ENCODE results near the gene TLK1. TPM values are rescaled to one million over a fixed set of nuclear protein-coding genes. Genes with fewer than 3 reads are reported as not detected.

Gene TLK1
- total RNA-seq, 1 experiment from 2014 or later, result 101 TPM

DNA sequence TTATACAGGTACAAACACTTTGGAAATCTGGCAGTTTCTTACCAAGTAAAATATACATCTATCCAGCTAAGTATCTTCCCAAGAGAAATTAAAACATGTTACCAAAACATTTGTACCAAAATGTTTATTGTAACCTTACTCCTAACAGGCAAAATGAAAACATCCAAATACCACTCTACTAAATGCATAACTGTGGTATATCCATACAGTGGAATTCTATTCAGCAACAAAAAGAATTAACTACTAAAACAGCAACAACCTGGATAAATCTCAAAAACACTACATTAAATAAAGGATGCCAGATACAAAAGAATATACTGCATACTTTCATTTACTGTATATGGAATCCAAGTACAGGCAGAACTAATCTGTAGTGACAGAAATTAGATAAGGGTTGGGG is 51.1 kb downstream of the TLK1 start:
- intact Hi-C loops (cut with micrococcal nuclease; ENCODE audit: unreplicated experiment), result no loop called here
- Histone ChIP-seq H3K79me2 (ENCODE audit: low read depth) (peaks cover 95% of the 10 kb centered on the region), H3F3A (ENCODE audit: insufficient read depth, low read depth) (peaks cover 23% of the 10 kb centered on the region), H4K20me1 (ENCODE audit: insufficient read depth) (peaks cover 38% of the 10 kb centered on the region), H3K4me2 (no peak overlapping the region), H3K4me1 (replicated peaks; ENCODE audit: insufficient read depth) (no peaks in the 10 kb centered on the region), H3K4me3 (no peak overlapping the region), H3K9me3 (ENCODE audit: insufficient read depth, low read depth) (no peaks in the 10 kb centered on the region), H3K27me3 (ENCODE audit: insufficient read depth, low read depth) (no peaks in the 10 kb centered on the region), H3K9me2 (ENCODE audit: insufficient read depth) (no peaks in the 10 kb centered on the region), H3K27ac (no peak overlapping the region), H2AFZ (no peak overlapping the region), H3K36me3 (ENCODE audit: low read depth) (no peaks in the 10 kb centered on the region)
- BruUV-seq (replicated peaks), result no TSS peak
- CTCF ChIA-PET, result no interaction called here
- no peak for DNase-seq
- POLR2A ChIA-PET (ENCODE audit: unreplicated experiment), result interaction anchor here (0.6 kb wide), 1 partner anchor 985 kb away, joined by 3 read pairs; no protein-coding TSS in a partner anchor
- TF ChIP-seq, protein P1, sequence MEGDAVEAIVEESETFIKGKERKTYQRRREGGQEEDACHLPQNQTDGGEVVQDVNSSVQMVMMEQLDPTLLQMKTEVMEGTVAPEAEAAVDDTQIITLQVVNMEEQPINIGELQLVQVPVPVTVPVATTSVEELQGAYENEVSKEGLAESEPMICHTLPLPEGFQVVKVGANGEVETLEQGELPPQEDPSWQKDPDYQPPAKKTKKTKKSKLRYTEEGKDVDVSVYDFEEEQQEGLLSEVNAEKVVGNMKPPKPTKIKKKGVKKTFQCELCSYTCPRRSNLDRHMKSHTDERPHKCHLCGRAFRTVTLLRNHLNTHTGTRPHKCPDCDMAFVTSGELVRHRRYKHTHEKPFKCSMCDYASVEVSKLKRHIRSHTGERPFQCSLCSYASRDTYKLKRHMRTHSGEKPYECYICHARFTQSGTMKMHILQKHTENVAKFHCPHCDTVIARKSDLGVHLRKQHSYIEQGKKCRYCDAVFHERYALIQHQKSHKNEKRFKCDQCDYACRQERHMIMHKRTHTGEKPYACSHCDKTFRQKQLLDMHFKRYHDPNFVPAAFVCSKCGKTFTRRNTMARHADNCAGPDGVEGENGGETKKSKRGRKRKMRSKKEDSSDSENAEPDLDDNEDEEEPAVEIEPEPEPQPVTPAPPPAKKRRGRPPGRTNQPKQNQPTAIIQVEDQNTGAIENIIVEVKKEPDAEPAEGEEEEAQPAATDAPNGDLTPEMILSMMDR (conservative IDR thresholded peaks at IDR 0.05), result no peak
- TF ChIP-seq EZH2 (IDR thresholded peaks at IDR 0.05; ENCODE audit: low read depth), result no peak

DNA sequence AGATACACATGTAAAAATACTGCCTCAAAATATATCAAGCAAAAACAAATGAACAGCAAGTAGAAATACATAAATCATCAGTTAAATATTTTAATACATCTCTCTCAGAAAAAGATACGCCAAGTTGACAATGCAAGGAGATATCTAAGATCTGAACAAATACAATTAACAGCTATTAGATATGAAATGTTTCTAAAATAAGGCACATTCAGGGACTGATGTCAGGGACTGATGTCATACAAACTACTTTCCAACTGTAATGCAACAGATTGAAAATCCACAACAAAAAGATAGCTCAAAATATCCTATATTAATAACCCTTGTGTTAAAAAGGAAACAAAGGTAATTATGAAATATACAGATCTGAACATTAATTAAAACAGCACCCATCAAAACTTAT is 51.7 kb downstream of the TLK1 start:
- Histone ChIP-seq H4K20me1 (ENCODE audit: insufficient read depth) (peaks cover 38% of the 10 kb centered on the region), H3K79me2 (ENCODE audit: low read depth) (peaks cover 97% of the 10 kb centered on the region), H3K4me3 (no peak overlapping the region), H3K4me1 (replicated peaks; ENCODE audit: insufficient read depth) (no peaks in the 10 kb centered on the region), H3K4me2 (no peak overlapping the region), H3K9me3 (ENCODE audit: insufficient read depth, low read depth) (no peaks in the 10 kb centered on the region), H3K27ac (no peak overlapping the region), H2AFZ (no peak overlapping the region), H3F3A (ENCODE audit: insufficient read depth, low read depth) (peaks cover 23% of the 10 kb centered on the region), H3K36me3 (ENCODE audit: low read depth) (no peaks in the 10 kb centered on the region), H3K9me2 (ENCODE audit: insufficient read depth) (no peaks in the 10 kb centered on the region), H3K27me3 (ENCODE audit: insufficient read depth, low read depth) (no peaks in the 10 kb centered on the region)
- intact Hi-C loops (cut with micrococcal nuclease; ENCODE audit: unreplicated experiment), result no loop called here
- no peak for DNase-seq
- no TSS peak for BruUV-seq (replicated peaks)
- CTCF ChIA-PET, result no interaction called here
- POLR2A ChIA-PET (ENCODE audit: unreplicated experiment), result interaction anchor here (0.6 kb wide), 1 partner anchor 986 kb away, joined by 3 read pairs; no protein-coding TSS in a partner anchor
- TF ChIP-seq EZH2 (IDR thresholded peaks at IDR 0.05; ENCODE audit: low read depth), result no peak
- TF ChIP-seq, protein P1 (conservative IDR thresholded peaks at IDR 0.05), result no peak

DNA sequence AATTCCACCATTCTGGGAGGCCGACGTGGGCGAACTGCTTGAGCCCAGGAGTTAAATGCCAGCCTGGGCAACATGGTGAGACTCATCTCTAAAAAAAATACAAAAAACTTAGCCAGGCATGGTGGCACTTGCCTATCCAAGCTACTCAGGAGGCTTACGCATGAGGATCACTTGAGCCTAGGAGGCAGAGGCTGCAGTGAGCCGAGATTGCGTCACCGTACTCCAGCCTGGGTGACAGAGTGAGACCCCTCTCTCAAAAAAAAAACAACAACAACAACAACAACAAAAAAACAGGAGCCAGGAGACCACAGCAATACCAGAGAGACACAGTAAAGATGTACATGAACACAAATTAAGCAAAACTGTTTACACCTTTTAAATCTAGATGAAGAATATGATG is 52.9 kb downstream of the TLK1 start:
- H3K9me2 ChIP-seq (ENCODE audit: insufficient read depth), result no peaks in the 10 kb centered on the region
- H3K4me2 ChIP-seq, result no peak overlapping the region
- no peak for DNase-seq
- H3K4me1 ChIP-seq (replicated peaks; ENCODE audit: insufficient read depth), result no peaks in the 10 kb centered on the region
- peaks cover 23% of the 10 kb centered on the region for H3F3A ChIP-seq (ENCODE audit: insufficient read depth, low read depth)
- H3K79me2 ChIP-seq (ENCODE audit: low read depth), result peaks cover 93% of the 10 kb centered on the region
- no peak overlapping the region for H2AFZ ChIP-seq
- intact Hi-C loops (cut with micrococcal nuclease; ENCODE audit: unreplicated experiment), result loop anchor here (2.0 kb wide), 1 partner anchor 19 kb away; no protein-coding TSS in a partner anchor
- BruUV-seq (replicated peaks), result no TSS peak
- no peak overlapping the region for H3K4me3 ChIP-seq
- H3K36me3 ChIP-seq (ENCODE audit: low read depth), result no peaks in the 10 kb centered on the region
- no peak overlapping the region for H3K27ac ChIP-seq
- H3K9me3 ChIP-seq (ENCODE audit: insufficient read depth, low read depth), result no peaks in the 10 kb centered on the region
- ChIA-PET POLR2A (ENCODE audit: unreplicated experiment) (no interaction called here), CTCF (no interaction called here)
- TF ChIP-seq, protein P1 (conservative IDR thresholded peaks at IDR 0.05), result no peak
- TF ChIP-seq EZH2 (IDR thresholded peaks at IDR 0.05; ENCODE audit: low read depth), result no peak
- no peaks in the 10 kb centered on the region for H3K27me3 ChIP-seq (ENCODE audit: insufficient read depth, low read depth)
- peaks cover 29% of the 10 kb centered on the region for H4K20me1 ChIP-seq (ENCODE audit: insufficient read depth)

Measured in PC-9 (cell line).